HEK293 (cell line): Measurements from ENCODE around the gene TRIM62.

Experiments used
- SCRT1 ChIP-seq: fragments of 450-650 bp; formaldehyde crosslinking; IDR thresholded peaks from 2 replicates; pipeline ENCODE4 v1.5.1; 2016; ENCODE audit warnings: missing biosample characterization, missing genetic modification characterization, borderline replicate concordance
- ZNF121 ChIP-seq: fragments of 450-650 bp; formaldehyde crosslinking; IDR thresholded peaks from 2 replicates; pipeline ENCODE4 v1.5.1; 2016; ENCODE audit warnings: missing biosample characterization, missing genetic modification characterization
- ZNF350 ChIP-seq: fragments of 450-650 bp; formaldehyde crosslinking; IDR thresholded peaks from 2 replicates; pipeline ENCODE4 v1.5.0; 2017; ENCODE audit warnings: missing biosample characterization, mild to moderate bottlenecking, missing genetic modification characterization
- TF ChIP-seq, protein P1 (sequence below): fragments of 450-650 bp; formaldehyde crosslinking; IDR thresholded peaks from 2 replicates; pipeline ENCODE4 v1.5.1; 2016; ENCODE audit warnings: missing biosample characterization, missing genetic modification characterization
- TF ChIP-seq, protein P2 (sequence below): fragments of 450-650 bp; formaldehyde crosslinking; IDR thresholded peaks from 2 replicates; pipeline ENCODE4 v1.5.1; 2017; ENCODE audit warnings: missing biosample characterization, mild to moderate bottlenecking, missing genetic modification characterization, moderate library complexity
- TF ChIP-seq, protein P3 (sequence below): fragments of 450-650 bp; formaldehyde crosslinking; IDR thresholded peaks from 2 replicates; pipeline ENCODE4 v1.5.1; 2016; ENCODE audit warnings: missing biosample characterization, missing genetic modification characterization

DNA sequence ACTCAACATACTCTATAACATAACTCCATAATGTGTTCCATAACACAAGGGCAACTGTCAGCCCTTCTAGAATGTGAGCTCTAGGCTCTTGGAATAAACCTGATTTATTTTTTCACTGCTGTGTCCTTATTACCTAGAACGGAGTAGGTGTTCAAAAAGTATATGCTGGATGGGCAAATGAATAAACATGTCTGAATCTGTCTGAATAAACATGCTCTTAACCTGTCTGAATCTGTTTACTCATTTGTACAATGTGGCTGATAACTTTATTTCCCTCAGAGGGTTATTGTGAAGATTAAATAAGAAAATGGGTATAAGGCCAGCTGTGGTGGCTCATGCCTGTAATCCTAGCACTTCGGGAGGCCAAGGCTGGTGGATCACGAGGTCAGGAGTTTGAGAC lies 58.6 kb downstream of the TRIM62 start:
- no peak for TF ChIP-seq ZNF350 (tag by site-specific recombination)
- no peak for TF ChIP-seq ZNF121
- TF ChIP-seq, protein P1, sequence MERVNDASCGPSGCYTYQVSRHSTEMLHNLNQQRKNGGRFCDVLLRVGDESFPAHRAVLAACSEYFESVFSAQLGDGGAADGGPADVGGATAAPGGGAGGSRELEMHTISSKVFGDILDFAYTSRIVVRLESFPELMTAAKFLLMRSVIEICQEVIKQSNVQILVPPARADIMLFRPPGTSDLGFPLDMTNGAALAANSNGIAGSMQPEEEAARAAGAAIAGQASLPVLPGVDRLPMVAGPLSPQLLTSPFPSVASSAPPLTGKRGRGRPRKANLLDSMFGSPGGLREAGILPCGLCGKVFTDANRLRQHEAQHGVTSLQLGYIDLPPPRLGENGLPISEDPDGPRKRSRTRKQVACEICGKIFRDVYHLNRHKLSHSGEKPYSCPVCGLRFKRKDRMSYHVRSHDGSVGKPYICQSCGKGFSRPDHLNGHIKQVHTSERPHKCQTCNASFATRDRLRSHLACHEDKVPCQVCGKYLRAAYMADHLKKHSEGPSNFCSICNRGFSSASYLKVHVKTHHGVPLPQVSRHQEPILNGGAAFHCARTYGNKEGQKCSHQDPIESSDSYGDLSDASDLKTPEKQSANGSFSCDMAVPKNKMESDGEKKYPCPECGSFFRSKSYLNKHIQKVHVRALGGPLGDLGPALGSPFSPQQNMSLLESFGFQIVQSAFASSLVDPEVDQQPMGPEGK (tag by site-specific recombination) = no peak
- TF ChIP-seq, protein P2, sequence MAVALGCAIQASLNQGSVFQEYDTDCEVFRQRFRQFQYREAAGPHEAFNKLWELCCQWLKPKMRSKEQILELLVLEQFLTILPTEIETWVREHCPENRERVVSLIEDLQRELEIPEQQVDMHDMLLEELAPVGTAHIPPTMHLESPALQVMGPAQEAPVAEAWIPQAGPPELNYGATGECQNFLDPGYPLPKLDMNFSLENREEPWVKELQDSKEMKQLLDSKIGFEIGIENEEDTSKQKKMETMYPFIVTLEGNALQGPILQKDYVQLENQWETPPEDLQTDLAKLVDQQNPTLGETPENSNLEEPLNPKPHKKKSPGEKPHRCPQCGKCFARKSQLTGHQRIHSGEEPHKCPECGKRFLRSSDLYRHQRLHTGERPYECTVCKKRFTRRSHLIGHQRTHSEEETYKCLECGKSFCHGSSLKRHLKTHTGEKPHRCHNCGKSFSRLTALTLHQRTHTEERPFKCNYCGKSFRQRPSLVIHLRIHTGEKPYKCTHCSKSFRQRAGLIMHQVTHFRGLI (tag by site-specific recombination) = no peak
- TF ChIP-seq, protein P3, sequence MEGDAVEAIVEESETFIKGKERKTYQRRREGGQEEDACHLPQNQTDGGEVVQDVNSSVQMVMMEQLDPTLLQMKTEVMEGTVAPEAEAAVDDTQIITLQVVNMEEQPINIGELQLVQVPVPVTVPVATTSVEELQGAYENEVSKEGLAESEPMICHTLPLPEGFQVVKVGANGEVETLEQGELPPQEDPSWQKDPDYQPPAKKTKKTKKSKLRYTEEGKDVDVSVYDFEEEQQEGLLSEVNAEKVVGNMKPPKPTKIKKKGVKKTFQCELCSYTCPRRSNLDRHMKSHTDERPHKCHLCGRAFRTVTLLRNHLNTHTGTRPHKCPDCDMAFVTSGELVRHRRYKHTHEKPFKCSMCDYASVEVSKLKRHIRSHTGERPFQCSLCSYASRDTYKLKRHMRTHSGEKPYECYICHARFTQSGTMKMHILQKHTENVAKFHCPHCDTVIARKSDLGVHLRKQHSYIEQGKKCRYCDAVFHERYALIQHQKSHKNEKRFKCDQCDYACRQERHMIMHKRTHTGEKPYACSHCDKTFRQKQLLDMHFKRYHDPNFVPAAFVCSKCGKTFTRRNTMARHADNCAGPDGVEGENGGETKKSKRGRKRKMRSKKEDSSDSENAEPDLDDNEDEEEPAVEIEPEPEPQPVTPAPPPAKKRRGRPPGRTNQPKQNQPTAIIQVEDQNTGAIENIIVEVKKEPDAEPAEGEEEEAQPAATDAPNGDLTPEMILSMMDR (tag by site-specific recombination) = no peak
- TF ChIP-seq SCRT1 (tag by site-specific recombination) = no peak
